GM06990 (cell line): ENCODE data around the gene TMEM132C.

ENCODE experiments used
- DNase-seq: peaks from one replicate; pipeline ENCODE4 v3.0.0-alpha.2; 2011; ENCODE audit not compliant: insufficient read length; ENCODE audit errors: extremely low read depth
- H3K27me3 ChIP-seq: replicated peaks from 2 replicates; pipeline ENCODE4 v1.6.0; 2011; ENCODE audit warnings: low read length; ENCODE audit not compliant: control insufficient read depth, insufficient read depth
- H3K36me3 ChIP-seq: 2 replicates; pipeline ENCODE4 v1.5.1; 2011; ENCODE audit warnings: low read length; ENCODE audit not compliant: control insufficient read depth, insufficient read depth
- H3K4me3 ChIP-seq: replicated peaks from 2 replicates; pipeline ENCODE4 v1.5.1; 2011; ENCODE audit warnings: low read depth, mild to moderate bottlenecking, control low read depth, low read length
- CTCF ChIP-seq: IDR thresholded peaks from 2 replicates; pipeline ENCODE4 v1.5.1; 2011; ENCODE audit warnings: low read length, control low read depth, mild to moderate bottlenecking, inconsistent platforms; ENCODE audit not compliant: insufficient read depth, poor library complexity, severe bottlenecking

The TMEM132C gene

GRCh38 chr12:128619263-128619662 is 352.3 kb downstream of the TMEM132C start:
- Histone ChIP-seq H3K36me3 (no peaks in the 10 kb centered on the region), H3K4me3 (no peak overlapping the region), H3K27me3 (no peaks in the 10 kb centered on the region; the same call in 1 of the 2 replicates)
- TF ChIP-seq CTCF, result no peak
- DNase-seq, result no peak

GRCh38 chr12:128621304-128621703 is 354.3 kb downstream of the TMEM132C start:
- no peak overlapping the region for H3K4me3 ChIP-seq
- H3K36me3 ChIP-seq, result no peaks in the 10 kb centered on the region
- TF ChIP-seq CTCF, result no peak
- DNase-seq, result no peak
- H3K27me3 ChIP-seq, result no peaks in the 10 kb centered on the region; the same call in 1 of the 2 replicates

- no peak for TF ChIP-seq CTCF
- H3K4me3 ChIP-seq, result no peak overlapping the region
- no peak for DNase-seq
- H3K27me3 ChIP-seq, result no peaks in the 10 kb centered on the region
- no peaks in the 10 kb centered on the region for H3K36me3 ChIP-seq
Measured at GRCh38 chr12:128623748-128624147, 356.8 kb downstream of the TMEM132C start.

GRCh38 chr12:128626808-128627320 is 359.9 kb downstream of the TMEM132C start:
- Histone ChIP-seq H3K4me3 (no peak overlapping the region), H3K36me3 (no peaks in the 10 kb centered on the region), H3K27me3 (no peaks in the 10 kb centered on the region)
- DNase-seq, result no peak
- TF ChIP-seq CTCF, result no peak

- no peak for TF ChIP-seq CTCF
- Histone ChIP-seq H3K36me3 (no peaks in the 10 kb centered on the region), H3K27me3 (no peaks in the 10 kb centered on the region), H3K4me3 (no peak overlapping the region)
- DNase-seq, result no peak
Measured at GRCh38 chr12:128627659-128628058, 360.7 kb downstream of the TMEM132C start.

- no peak overlapping the region for H3K4me3 ChIP-seq
- no peaks in the 10 kb centered on the region for H3K36me3 ChIP-seq
- no peaks in the 10 kb centered on the region for H3K27me3 ChIP-seq
- no peak for DNase-seq
- no peak for TF ChIP-seq CTCF
Measured at GRCh38 chr12:128629979-128630378, 363.0 kb downstream of the TMEM132C start.
